ENCODE results near the gene MBTD1.
"Not testable (repeated sequence)": the region's sequence is repeated elsewhere in the genome, so short reads cannot be mapped to it uniquely, and the experiment has no call there.

Gene MBTD1

GRCh38 chr17:51257150-51258081, 2.4 kb downstream of the MBTD1 start:
- DNase-seq, result no peak
- in situ Hi-C loops (cut with HindIII; ENCODE audit: low pct_ligation_motif_present, low pct_unique_long_range_greater_than_20kb, low sequenced_read_pairs), result no loop called here

- in situ Hi-C loops (cut with HindIII; ENCODE audit: low pct_ligation_motif_present, low pct_unique_long_range_greater_than_20kb, low sequenced_read_pairs), result no loop called here
- no peak for DNase-seq
Measured at GRCh38 chr17:51256101-51256500, 3.7 kb downstream of the MBTD1 start.

GRCh38 chr17:51255673-51256072, 4.2 kb downstream of the MBTD1 start:
- no peak for DNase-seq
- in situ Hi-C loops (cut with HindIII; ENCODE audit: low pct_ligation_motif_present, low pct_unique_long_range_greater_than_20kb, low sequenced_read_pairs), result no loop called here

GRCh38 chr17:51251010-51251409, 8.8 kb downstream of the MBTD1 start:
- in situ Hi-C loops (cut with HindIII; ENCODE audit: low pct_ligation_motif_present, low pct_unique_long_range_greater_than_20kb, low sequenced_read_pairs), result no loop called here
- DNase-seq, result no peak

GRCh38 chr17:51250314-51250840, 9.5 kb downstream of the MBTD1 start:
- in situ Hi-C loops (cut with HindIII; ENCODE audit: low pct_ligation_motif_present, low pct_unique_long_range_greater_than_20kb, low sequenced_read_pairs), result no loop called here

GRCh38 chr17:51245535-51245934, 14.3 kb downstream of the MBTD1 start:
- in situ Hi-C loops (cut with HindIII; ENCODE audit: low pct_ligation_motif_present, low pct_unique_long_range_greater_than_20kb, low sequenced_read_pairs), result no loop called here
- no peak for DNase-seq

More at GRCh38 chr17:51250314-51250840, 9.5 kb downstream of the MBTD1 start:
- no peak for DNase-seq

GRCh38 chr17:51244041-51244440, 15.8 kb downstream of the MBTD1 start:
- DNase-seq, result no peak
- in situ Hi-C loops (cut with HindIII; ENCODE audit: low pct_ligation_motif_present, low pct_unique_long_range_greater_than_20kb, low sequenced_read_pairs), result no loop called here

- in situ Hi-C loops (cut with HindIII; ENCODE audit: low pct_ligation_motif_present, low pct_unique_long_range_greater_than_20kb, low sequenced_read_pairs), result no loop called here
Measured at GRCh38 chr17:51240275-51240674, 19.6 kb downstream of the MBTD1 start.

GRCh38 chr17:51238255-51238887, 21.5 kb downstream of the MBTD1 start:
- in situ Hi-C loops (cut with HindIII; ENCODE audit: low pct_ligation_motif_present, low pct_unique_long_range_greater_than_20kb, low sequenced_read_pairs), result no loop called here
- no peak for DNase-seq

More at GRCh38 chr17:51240275-51240674, 19.6 kb downstream of the MBTD1 start:
- no peak for DNase-seq

GRCh38 chr17:51234162-51234561, 25.7 kb downstream of the MBTD1 start:
- no peak for DNase-seq
- in situ Hi-C loops (cut with HindIII; ENCODE audit: low pct_ligation_motif_present, low pct_unique_long_range_greater_than_20kb, low sequenced_read_pairs), result no loop called here

GRCh38 chr17:51231999-51232398, 27.9 kb downstream of the MBTD1 start:
- DNase-seq, result no peak
- in situ Hi-C loops (cut with HindIII; ENCODE audit: low pct_ligation_motif_present, low pct_unique_long_range_greater_than_20kb, low sequenced_read_pairs), result no loop called here

- no peak for DNase-seq
- in situ Hi-C loops (cut with HindIII; ENCODE audit: low pct_ligation_motif_present, low pct_unique_long_range_greater_than_20kb, low sequenced_read_pairs), result no loop called here
Measured at GRCh38 chr17:51230306-51230705, 29.5 kb downstream of the MBTD1 start.

- in situ Hi-C loops (cut with HindIII; ENCODE audit: low pct_ligation_motif_present, low pct_unique_long_range_greater_than_20kb, low sequenced_read_pairs), result no loop called here
- no peak for DNase-seq
Measured at GRCh38 chr17:51229889-51230288, 30.0 kb downstream of the MBTD1 start.

- no peak for DNase-seq
- in situ Hi-C loops (cut with HindIII; ENCODE audit: low pct_ligation_motif_present, low pct_unique_long_range_greater_than_20kb, low sequenced_read_pairs), result no loop called here
Measured at GRCh38 chr17:51228161-51228560, 31.7 kb downstream of the MBTD1 start.

- in situ Hi-C loops (cut with HindIII; ENCODE audit: low pct_ligation_motif_present, low pct_unique_long_range_greater_than_20kb, low sequenced_read_pairs); DNase-seq: not testable (repeated sequence)
Measured at GRCh38 chr17:51225523-51225922, 34.3 kb downstream of the MBTD1 start.

- no peak for DNase-seq
- in situ Hi-C loops (cut with HindIII; ENCODE audit: low pct_ligation_motif_present, low pct_unique_long_range_greater_than_20kb, low sequenced_read_pairs), result no loop called here
Measured at GRCh38 chr17:51224402-51225262, 35.2 kb downstream of the MBTD1 start.

- DNase-seq, result no peak
- in situ Hi-C loops (cut with HindIII; ENCODE audit: low pct_ligation_motif_present, low pct_unique_long_range_greater_than_20kb, low sequenced_read_pairs), result no loop called here
Measured at GRCh38 chr17:51221322-51221721, 38.5 kb downstream of the MBTD1 start.

- in situ Hi-C loops (cut with HindIII; ENCODE audit: low pct_ligation_motif_present, low pct_unique_long_range_greater_than_20kb, low sequenced_read_pairs), result no loop called here
- no peak for DNase-seq
Measured at GRCh38 chr17:51217946-51218345, 41.9 kb downstream of the MBTD1 start.

GRCh38 chr17:51214920-51215319, 44.9 kb downstream of the MBTD1 start:
- DNase-seq, result no peak
- in situ Hi-C loops (cut with HindIII; ENCODE audit: low pct_ligation_motif_present, low pct_unique_long_range_greater_than_20kb, low sequenced_read_pairs), result no loop called here
